ENCODE results near the gene PRR33.

Gene PRR33

DNA sequence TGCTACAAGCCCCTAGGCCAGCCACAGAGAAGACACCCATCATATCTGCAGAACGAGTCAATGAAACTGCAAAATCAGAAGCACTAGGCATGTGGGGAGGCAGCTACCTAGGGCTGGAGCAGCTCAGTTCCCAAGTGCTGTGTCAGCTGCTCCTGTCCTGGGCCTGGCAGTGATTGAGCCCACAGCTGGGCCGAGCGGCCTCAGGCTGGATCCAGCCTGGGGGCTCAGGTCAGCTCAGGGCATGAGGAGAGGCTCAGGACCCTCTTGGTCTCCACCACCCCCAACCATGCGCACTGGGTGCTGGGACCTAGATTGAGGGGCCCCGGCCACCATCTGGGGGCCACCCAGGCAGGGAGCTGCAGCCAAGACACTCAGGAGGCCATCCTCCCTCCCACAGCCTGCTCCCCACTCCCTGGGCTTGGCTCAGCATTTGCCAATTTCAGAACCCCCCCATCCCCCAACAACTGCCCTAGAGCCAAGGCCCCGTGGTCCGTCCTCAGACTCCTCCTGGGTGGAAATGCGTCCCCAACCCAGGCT lies 25.4 kb upstream of the PRR33 start:
- in situ Hi-C loops (cut with MboI; ENCODE audit: low sequenced_read_pairs) = no loop called here

DNA sequence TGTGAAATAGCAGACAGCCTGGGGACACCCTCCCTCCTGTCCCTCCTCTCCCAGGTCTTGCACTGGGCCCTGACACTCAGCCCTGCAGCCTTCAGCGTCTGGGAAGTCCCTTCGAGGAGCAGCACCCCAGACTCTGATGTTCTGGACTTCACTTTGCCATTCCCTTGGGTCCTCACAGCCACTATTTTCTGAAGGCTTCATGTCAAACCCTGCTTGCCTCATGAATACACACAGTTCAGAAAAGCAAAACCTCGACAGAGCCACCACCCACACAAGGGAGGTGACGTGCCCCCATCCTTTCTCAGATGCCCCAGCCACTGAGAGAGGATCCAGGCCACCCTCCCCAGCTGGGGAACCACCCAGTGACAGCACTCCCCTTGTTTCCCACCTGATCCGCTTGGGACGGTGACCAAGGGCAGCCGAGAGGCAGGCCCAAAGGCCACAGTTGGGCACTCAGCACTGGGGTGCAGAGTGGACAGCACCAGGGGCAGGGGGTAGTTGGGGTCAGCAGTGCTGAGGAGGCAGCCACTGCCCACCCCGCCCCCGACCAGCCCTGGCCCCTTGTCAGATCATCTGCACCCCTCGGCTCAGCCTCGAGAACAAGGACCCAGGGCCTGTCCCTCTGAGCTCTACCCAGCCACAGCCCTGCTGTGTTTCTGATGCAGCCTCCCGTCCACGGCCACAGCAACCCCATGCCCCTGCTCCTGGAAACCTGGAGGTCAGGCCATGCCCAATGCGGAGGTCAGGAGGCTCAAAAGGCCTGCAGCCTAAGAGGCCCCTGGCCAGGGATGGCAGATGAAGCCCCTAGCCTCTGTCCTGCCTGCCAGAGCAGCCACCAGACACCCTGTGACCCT lies 24.7 kb upstream of the PRR33 start:
- in situ Hi-C loops (cut with MboI; ENCODE audit: low sequenced_read_pairs) = no loop called here

DNA sequence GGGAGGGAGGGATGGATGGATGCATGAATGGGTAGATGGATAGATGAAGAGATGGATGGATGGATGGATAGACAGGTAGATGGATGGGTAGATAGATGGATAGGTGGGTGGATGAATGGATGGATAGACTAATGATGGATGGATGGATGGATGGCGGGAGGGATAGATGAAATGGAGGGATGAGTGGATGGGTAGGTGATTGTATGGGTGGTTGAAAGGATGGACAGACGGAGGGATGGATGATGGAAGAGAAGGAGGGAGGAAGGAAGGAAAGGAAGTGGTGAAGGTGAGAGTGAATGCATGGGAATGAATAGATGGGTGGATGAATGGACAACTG lies 24.1 kb upstream of the PRR33 start:
- in situ Hi-C loops (cut with MboI; ENCODE audit: low sequenced_read_pairs) = no loop called here

DNA sequence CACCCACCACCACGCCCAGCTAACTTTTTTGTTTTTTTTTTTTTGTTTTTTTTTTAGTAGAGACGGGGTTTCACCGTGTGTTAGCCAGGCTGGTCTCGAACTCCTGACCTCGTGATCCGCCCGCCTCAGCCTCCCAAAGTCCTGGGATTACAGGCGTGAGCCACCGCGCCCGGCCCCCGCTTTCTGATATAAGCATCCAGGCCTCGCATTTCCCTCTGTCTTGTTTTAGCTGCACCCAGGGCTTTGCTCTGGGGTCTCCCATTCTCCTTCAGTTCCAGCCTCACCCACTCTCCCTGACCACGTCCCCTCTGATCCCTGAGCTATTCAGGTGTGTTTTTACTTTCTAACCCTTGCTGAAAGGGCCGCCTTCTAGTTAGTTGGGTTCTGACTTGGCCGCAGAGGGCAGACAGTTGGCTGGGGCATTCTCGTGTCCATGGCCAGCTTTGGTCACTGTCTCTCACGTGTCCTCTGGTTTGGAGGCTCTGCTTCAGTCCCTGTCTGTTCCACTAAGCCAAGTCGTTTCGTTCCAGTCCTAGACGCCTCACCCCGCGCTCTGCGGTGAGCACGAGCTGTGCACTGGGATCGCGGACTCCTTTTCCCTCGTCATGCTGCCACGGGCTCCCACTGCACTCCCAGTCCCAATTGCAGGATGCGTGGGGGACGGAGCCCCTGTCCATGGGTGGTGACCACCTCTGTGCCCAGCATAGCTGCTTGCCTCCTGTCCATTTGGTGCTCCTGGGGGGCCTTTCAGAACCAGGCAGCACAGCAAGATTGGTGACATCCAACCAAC lies 21.8 kb upstream of the PRR33 start:
- in situ Hi-C loops (cut with MboI; ENCODE audit: low sequenced_read_pairs) = no loop called here

DNA sequence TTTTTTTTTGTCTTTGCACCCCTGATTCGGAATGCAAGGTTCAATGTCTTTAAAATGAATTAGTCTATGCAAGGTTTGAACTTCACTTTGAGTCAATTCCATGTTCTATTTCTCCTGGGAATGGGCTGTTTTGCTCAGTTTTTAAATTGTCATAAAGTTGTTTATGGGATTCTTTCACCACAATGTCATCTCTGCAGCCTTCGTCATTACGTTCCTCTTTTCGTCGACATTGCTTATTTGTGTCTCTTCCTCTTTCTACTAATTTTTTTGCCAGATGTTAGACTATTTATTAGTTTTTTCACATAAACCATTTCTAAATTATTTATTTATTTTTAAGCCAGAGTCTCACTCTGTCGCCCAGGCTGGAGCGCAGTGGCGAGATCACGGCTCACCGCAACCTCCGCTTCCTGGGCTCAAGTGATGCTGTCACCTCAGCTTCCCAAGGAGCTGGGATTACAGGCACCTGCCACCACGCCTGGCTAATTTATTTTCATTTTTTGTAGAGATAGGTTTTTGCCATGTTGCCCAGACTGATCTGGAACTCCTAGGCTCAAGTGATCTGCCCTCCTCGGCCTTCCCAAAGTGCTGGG lies 20.7 kb upstream of the PRR33 start:
- in situ Hi-C loops (cut with MboI; ENCODE audit: low sequenced_read_pairs) = no loop called here

DNA sequence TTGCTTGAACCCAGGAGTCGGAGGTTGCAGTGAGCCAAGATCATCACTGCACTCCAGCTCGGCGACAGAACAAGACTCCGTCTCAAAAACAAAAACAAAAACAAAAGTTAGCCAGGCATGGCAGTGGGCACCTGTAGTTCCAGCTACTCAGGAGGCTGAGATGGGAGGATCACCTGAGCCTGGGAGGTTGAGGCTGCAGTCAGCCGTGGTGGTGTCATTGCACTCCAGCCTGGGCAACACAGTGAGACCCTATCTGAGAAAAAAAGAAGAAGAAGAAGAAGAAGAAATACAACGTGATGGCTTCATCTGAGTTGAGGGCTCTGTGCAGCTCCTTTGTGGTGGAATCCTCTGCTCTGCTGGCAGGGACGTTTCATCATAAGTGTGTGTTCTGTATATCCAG lies 17.8 kb upstream of the PRR33 start:
- in situ Hi-C loops (cut with MboI; ENCODE audit: low sequenced_read_pairs) = no loop called here

DNA sequence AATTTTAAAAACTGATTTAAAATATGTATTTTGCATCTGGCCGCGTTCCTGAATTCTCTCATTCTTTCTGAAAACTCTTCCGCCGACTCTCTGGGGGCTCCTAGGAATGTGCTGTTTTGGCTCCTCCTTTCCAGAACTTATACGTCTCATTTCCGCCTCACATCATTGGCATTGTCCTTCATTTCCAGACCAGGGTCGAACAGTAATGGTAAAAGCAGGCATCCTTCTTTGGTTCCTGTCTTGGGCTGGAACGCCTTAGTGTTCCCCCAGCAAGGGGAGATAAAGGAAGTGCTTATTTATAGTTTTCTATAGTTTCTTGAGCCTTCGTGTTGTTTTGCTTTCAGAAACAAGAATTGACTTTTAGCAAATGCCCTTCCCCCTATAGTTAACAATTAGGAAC lies 16.9 kb upstream of the PRR33 start:
- in situ Hi-C loops (cut with MboI; ENCODE audit: low sequenced_read_pairs) = no loop called here

DNA sequence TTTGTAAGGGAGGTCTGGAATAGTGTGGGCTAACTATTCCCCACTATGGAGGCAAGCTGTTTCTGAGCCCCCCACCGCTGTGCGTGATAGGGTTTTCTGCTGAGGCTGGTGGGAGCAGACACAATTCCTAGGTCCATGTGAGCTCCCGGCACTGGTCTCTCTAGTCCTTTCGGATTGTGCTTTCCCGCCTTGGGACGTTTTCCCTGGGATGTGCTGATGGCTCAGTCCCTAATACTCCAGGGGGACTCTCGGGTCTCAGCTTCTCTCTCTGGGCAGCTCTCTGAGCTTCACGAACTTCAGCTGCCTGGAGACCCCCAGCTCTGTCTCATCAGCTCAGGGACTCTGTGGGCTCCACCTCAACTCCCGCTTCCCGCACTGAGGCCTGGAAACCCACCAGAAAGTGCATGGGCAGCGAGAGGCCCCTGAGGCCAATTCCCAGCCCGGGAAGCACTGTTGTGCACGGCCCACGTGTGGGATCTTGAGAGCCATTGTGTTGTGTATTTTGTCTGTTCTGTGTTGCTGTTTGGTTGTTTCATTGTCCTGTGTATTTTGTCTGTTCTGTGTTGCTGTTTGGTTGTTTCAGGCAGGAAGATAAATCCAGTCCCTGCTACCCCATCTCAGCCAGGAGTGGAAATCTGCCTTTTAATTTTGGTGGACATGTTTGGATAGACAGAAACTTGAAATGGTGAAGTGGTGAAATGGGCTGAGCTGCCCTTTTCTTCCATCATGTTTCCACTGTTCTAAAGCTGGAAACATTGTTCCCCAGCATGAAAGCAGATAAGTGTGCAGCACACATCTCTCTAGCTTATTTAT lies 15.1 kb upstream of the PRR33 start:
- in situ Hi-C loops (cut with MboI; ENCODE audit: low sequenced_read_pairs) = no loop called here

DNA sequence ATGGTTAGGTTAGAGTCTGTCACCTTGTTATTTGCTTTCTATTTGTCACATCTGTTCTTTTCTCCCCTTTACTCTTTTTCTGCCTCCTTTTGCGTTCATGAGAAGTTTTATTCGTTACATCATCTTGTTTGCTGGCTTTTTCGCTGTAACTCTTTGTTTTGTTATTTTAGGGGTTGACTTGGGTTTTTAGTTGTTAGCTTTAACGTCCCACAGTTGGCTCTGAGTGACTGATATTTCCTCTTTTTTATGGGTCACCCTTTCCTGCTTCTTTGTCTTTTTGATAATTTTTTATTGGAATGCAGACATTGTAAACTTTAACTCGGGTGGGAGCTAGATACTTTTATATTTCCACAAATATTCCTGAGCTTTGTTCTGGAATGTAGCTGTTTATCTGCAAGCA lies 14.5 kb upstream of the PRR33 start:
- in situ Hi-C loops (cut with MboI; ENCODE audit: low sequenced_read_pairs) = no loop called here

DNA sequence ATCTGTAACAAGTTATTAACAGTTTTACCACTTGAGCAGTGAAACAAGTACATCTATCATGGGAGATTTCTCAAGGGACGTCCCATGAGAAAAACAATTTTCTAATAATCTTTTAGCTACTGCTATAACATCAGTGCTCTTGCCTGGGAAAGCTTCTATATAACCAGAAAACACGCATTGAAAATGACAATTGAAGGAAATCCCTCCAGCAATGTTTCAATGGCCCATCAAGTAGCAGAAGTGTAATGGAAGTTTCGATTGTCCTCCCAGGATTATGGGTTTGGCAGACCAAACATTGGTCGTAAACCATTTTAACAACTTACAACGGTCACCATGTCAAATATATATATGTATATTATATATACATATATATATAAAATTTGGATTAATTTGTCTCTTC lies 8.0 kb upstream of the PRR33 start:
- in situ Hi-C loops (cut with MboI; ENCODE audit: low sequenced_read_pairs) = no loop called here

DNA sequence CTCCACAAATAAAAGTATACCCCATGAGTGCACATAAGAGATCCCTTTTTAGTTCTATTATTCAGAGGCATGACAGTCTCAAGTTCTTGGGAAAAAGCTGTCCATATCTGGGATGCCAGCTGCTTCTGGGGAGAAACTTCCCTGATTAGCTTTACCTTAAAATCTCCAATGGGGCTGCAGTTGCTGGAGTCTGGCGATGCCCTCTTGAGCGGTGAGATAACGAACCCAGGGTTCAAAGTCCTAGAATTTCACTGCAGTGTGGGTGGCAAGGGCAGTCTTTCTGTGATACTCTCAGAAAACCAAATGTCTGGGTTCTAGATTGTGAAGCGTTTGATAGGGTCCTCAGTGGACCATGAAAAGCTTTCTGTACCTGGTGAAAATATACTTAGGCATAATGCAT lies 7.4 kb upstream of the PRR33 start:
- in situ Hi-C loops (cut with MboI; ENCODE audit: low sequenced_read_pairs) = no loop called here

DNA sequence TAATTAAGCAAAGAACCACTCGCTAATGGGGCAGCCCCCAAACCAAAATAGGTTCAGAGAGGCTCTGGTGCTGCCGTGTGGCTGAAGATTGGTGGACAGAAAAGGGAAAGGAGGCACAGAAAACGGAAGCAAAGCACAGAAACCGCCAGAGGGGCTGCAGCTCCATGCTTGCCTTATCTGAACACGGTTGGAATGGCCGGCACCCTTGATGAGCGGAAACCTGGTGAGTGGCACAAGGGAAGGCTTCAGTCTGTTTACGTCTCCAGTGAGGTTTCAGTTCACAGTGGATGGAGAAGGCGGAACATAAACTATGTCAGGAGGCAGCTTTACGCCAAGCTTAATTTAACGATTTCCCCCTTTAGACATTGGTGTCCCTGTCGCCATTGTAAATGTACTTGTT lies 5.2 kb upstream of the PRR33 start:
- in situ Hi-C loops (cut with MboI; ENCODE audit: low sequenced_read_pairs) = no loop called here

DNA sequence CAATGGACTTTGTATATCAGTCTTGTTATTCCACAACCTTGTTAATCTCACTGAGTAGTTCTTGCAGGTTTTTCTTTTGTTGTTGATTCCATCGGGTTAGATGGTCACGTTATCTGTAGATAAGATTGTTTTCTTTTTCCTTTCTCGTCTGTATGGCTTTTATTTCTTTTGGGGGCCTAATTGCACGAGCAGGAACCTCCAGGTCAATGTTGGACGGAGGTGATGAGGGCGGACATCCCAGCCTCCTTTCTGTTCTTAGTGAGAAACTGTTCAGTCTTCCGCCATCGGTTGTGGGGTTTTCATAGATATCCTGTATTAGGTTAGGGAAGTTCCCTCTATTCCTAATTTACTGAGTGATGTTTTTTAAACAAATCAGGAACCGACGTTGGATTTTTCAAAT lies 4.8 kb upstream of the PRR33 start:
- in situ Hi-C loops (cut with MboI; ENCODE audit: low sequenced_read_pairs) = no loop called here

DNA sequence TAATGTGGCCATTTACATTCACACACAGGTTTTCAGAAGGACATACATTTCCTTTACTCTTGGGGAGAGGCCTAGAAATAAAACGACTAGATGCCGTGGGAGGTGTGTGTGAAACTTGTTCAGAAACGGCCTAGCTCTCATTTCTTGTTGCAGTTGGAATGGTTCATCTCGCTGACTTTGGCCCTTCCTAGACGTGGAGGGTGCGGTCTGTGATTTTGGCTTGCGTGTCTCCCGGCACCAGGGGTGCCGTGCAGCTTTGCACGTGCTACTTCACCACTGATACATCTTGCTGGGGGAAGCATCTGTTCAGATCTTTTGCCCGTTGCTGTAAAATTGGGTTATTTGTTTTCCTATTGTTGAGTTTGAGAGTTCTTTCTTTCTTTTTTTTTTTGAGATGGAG lies 3.1 kb upstream of the PRR33 start:
- in situ Hi-C loops (cut with MboI; ENCODE audit: low sequenced_read_pairs) = no loop called here

DNA sequence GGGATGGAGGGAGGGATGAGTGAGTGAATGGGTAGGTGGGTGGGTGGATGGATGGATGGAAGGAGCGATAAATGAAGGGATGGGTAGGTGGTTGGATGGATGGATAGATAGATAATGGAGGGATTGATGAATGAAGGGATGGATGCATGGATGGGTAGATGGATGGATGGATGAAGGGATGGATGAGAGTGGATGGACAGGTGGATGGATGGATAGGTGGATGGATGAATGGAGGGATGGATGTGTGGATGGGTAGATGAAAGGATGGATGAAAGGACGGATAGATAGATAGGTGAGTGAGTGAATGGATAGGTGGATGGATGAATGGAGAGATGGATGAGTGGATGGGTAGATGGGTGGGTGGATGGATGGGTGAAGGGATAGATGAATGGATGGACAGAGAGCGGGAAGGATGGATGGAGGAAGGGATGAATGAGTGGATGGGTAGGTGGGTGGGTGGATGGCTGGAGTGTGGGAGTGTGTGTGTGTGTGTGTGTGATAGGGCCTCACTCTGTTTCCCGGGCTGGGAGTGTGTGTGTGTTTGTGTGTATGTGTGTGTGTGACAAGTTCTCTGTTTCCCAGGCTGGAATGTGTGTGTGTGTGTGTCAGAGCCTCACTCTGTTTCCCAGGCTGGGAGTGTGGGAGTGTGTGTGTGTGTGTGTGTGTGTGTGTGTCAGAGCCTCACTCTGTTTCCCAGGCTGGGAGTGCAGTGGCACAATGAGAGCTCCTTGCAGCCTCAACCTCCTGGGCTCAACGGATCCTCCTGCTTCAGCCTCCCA lies 2.1 kb upstream of the PRR33 start:
- in situ Hi-C loops (cut with MboI; ENCODE audit: low sequenced_read_pairs) = no loop called here

DNA sequence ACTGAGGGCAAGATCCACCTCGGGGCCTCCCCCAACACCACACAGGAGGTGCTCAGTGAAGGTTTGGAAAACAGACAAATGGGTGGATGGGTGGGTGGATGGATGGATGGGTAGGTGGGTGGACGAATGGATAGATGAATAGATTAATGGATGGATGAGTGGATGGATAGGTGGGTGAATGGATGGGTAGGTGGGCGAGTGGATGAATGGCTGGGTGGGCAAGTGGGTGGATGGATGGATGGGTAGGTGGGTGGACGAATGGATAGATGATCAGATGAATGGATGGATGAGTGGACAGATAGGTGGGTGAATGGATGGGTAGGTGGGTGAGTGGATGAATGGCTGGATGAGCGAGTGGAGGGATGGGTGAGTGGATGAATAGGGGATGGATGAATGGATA lies 863 bp upstream of the PRR33 start:
- in situ Hi-C loops (cut with MboI; ENCODE audit: low sequenced_read_pairs) = no loop called here

DNA sequence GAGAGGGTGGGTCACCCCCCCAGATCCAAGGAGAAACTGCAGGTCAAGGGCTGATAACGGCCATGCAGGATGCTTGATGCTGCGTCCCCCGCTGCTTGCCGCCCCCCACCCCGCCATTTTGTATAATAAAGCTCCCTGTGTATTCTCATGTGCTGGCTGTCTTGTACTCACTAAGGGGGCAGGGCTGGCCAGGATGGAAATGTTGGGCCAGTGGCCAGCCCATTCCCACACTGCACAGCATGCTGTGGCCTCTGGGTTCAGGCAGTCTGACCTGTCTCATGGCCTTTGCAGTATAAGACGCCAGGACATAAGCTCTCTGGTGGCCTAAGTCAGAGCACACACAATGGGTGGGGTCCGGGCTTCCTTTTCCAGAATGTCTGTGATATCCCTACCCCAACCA lies 421 bp upstream of the PRR33 start:
- in situ Hi-C loops (cut with MboI; ENCODE audit: low sequenced_read_pairs) = no loop called here

DNA sequence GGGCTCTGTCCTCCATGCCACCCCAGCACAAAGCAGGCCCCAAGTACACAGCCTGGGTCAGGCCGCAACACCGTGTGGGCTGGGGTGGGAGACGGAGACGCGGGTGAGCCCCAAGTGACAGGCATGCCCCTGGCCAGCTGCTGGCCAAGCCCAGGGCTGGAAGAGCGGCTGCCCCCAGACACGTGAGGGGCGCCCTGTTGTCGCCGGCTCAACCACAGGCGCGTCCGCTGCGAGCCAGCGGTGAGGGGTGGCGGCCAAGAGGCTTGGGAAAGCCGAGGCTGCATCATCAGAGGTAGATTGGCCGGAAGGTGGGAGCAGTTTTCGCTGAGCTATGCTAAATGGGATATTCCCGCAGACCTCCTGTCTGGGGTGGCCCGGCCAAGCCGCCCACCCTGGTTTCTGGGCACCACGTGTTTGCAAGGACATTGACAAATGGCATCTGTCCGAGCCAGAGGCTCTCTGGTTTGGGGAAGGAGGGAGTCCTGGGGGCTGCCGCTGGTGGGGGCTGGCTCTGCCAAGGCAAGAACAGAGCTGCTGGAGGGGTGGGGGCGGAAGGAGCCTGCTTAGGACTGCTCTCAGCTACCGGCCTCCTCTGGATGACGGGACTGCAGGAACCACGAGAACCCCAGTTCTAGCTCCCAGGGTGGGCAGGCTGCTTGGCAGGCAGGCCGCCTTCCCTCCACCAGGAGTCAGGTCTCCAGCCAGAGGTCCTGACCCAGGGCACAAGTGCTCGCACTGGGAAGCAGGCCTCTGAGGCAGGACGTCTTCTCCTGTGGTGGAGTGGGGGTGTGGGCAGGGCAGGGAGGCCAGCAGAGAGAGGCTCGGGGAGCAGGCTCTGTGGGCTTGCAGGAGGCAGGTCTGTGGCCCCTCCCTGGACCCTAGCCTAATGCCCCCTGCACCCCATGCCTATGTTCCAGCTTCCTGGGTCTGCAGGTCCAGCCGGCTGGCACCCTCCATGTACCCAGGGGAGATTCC lies 552 bp downstream of the PRR33 start:
- in situ Hi-C loops (cut with MboI; ENCODE audit: low sequenced_read_pairs) = no loop called here
